GM12878 (cell line): ENCODE measurements around the gene EPDR1.

ENCODE experiments used
- ESRRA ChIP-seq: IDR thresholded peaks from 2 replicates; pipeline ENCODE4 v1.6.1; 2012; ENCODE audit warnings: mild to moderate bottlenecking, low read length, improper control_type of control experiment
- ETV6 ChIP-seq, 2 experiments: fragments of 450-650 bp in 1 of 2; IDR thresholded peaks in 1 of 2; conservative IDR thresholded peaks in 1 of 2; 2 replicates each; pipeline ENCODE4 v1.6.1; 2014; ENCODE audit warnings: antibody characterized with exemption in 1 of 2, borderline replicate concordance in 1 of 2, low read depth in 1 of 2, mild to moderate bottlenecking in 1 of 2, moderate library complexity in 1 of 2
- FOXK2 ChIP-seq: fragments of 450-650 bp; IDR thresholded peaks from 2 replicates; pipeline ENCODE4 v1.6.1; 2017; ENCODE audit warnings: mild to moderate bottlenecking, moderate library complexity
- KLF5 ChIP-seq: fragments of 450-650 bp; IDR thresholded peaks from 2 replicates; pipeline ENCODE4 v1.6.1; 2014; ENCODE audit warnings: mild to moderate bottlenecking; ENCODE audit not compliant: partially characterized antibody
- LARP7 ChIP-seq: fragments of 450-650 bp; IDR thresholded peaks from 2 replicates; pipeline ENCODE4 v1.6.1; 2017; ENCODE audit warnings: mild to moderate bottlenecking
- NFXL1 ChIP-seq: fragments of 450-650 bp; IDR thresholded peaks from 2 replicates; pipeline ENCODE4 v1.6.1; 2017; ENCODE audit warnings: antibody characterized with exemption, mild to moderate bottlenecking, borderline replicate concordance
- POLR2A ChIP-seq: IDR thresholded peaks from 2 replicates; pipeline ENCODE4 v1.6.1; 2011; ENCODE audit warnings: low read depth, mild to moderate bottlenecking, low read length
- SMAD1 ChIP-seq: fragments of 450-650 bp; IDR thresholded peaks from 2 replicates; pipeline ENCODE4 v1.6.1; 2018; ENCODE audit warnings: mild to moderate bottlenecking, low read depth; ENCODE audit not compliant: partially characterized antibody
- TAF1 ChIP-seq: IDR thresholded peaks from 2 replicates; pipeline ENCODE4 v1.6.1; 2011; ENCODE audit warnings: mild to moderate bottlenecking, low read depth, low read length, borderline replicate concordance
- TF ChIP-seq, protein P1 (sequence below): IDR thresholded peaks from 2 replicates; pipeline ENCODE4 v1.6.1; 2011; ENCODE audit warnings: low read depth, low read length, improper control_type of control experiment, borderline replicate concordance

DNA sequence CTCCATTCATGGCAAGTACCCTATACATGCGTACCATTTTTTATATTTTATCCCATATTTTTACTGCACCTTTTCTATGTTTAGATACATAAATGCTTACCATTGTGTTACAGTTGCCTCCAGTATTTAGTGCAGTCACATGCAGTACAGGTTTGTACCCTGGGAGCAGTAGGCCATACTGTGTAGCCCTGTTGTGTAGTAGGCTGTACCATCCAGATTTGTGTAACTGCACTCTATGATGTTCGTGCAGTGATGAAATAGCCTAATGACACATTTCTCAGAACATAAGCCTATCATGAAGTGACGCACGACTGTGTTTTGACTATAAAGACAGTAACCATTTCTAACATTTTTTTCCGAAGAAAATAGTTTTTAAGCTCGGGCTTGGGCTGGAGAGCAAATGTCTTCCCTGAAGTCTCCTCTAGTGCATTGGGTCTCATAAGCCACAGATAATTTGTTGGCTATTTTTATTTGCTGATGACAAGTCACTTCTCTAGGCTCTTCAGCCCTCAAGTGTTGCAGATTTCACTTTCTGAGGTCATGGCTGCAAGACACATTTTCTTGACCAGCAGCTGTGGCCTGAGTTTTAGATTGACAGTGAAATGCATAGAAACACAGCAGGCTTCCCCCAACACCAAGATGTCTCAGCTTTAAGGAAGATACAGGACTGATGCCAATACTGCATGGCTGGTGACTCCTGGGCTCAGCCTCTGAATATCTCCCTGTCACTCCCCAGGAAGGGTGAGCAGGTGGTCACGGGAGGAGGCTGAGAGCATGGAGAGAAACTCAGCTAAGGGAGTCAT is 26.9 kb downstream of the EPDR1 start:
- TF ChIP-seq FOXK2 (no peak), POLR2A (no peak), SMAD1 (no peak), NFXL1 (no peak), ETV6 (conservative IDR thresholded peaks at IDR 0.05 in 1 of 2, IDR thresholded peaks at IDR 0.05 in 1 of 2; ENCODE audit: borderline replicate concordance in 1 of 2, low read depth in 1 of 2) (no peak), TAF1 (no peak), KLF5 (no peak), ESRRA (no peak), LARP7 (no peak)
- TF ChIP-seq, protein P1, sequence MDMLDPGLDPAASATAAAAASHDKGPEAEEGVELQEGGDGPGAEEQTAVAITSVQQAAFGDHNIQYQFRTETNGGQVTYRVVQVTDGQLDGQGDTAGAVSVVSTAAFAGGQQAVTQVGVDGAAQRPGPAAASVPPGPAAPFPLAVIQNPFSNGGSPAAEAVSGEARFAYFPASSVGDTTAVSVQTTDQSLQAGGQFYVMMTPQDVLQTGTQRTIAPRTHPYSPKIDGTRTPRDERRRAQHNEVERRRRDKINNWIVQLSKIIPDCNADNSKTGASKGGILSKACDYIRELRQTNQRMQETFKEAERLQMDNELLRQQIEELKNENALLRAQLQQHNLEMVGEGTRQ = no peak
